Osteocyte (in vitro differentiated cells): Measurements from ENCODE around the gene TEX44. TPM values are rescaled to one million over a fixed set of nuclear protein-coding genes. Genes with fewer than 3 reads are reported as not detected.

Experiments
- DNase-seq: peaks from one replicate; pipeline ENCODE4 v3.0.0; 2021; ENCODE audit warnings: mixed read lengths; ENCODE audit not compliant: unreplicated experiment; ENCODE audit errors: extremely low spot score
- H3K27ac Mint-ChIP-seq: one replicate; pipeline ENCODE4 v1.8.0; 2021; ENCODE audit warnings: mild to moderate bottlenecking, mixed read lengths; ENCODE audit not compliant: unreplicated experiment
- H3K27me3 Mint-ChIP-seq: one replicate; pipeline ENCODE4 v1.8.0; 2021; ENCODE audit warnings: mixed read lengths; ENCODE audit not compliant: unreplicated experiment
- H3K36me3 Mint-ChIP-seq: one replicate; pipeline ENCODE4 v1.8.0; 2021; ENCODE audit warnings: mixed read lengths; ENCODE audit not compliant: unreplicated experiment
- H3K4me1 Mint-ChIP-seq: one replicate; pipeline ENCODE4 v1.8.0; 2021; ENCODE audit warnings: mixed read lengths; ENCODE audit not compliant: unreplicated experiment
- H3K4me3 Mint-ChIP-seq: one replicate; pipeline ENCODE4 v1.8.0; 2021; ENCODE audit warnings: mild to moderate bottlenecking, moderate library complexity, mixed read lengths; ENCODE audit not compliant: unreplicated experiment
- H3K9me3 Mint-ChIP-seq: one replicate; pipeline ENCODE4 v1.8.0; 2021; ENCODE audit warnings: mixed read lengths; ENCODE audit not compliant: unreplicated experiment
- total RNA-seq: library from RNA; stranded (reverse); gene quantifications from 2 replicates; pipeline ENCODE4 v1.2.1, GENCODE V29; 2021
- TF ChIP-seq, protein P1 (sequence below): fragments of 200-600 bp; sonication (generic); IDR thresholded peaks from 2 replicates; pipeline ENCODE4 v1.5.0; 2021; ENCODE audit warnings: antibody characterized with exemption, mild to moderate bottlenecking, moderate library complexity

TEX44 gene
- total RNA-seq, 1 donor from 2014 or later, result not detected

- Mint-ChIP-seq H3K9me3 (no peaks in the 10 kb centered on the region), H3K36me3 (no peaks in the 10 kb centered on the region), H3K4me3 (no peak overlapping the region), H3K27ac (no peak overlapping the region), H3K27me3 (no peaks in the 10 kb centered on the region), H3K4me1 (peaks cover 4% of the 10 kb centered on the region)
- DNase-seq, result no peak
- TF ChIP-seq, protein P1, sequence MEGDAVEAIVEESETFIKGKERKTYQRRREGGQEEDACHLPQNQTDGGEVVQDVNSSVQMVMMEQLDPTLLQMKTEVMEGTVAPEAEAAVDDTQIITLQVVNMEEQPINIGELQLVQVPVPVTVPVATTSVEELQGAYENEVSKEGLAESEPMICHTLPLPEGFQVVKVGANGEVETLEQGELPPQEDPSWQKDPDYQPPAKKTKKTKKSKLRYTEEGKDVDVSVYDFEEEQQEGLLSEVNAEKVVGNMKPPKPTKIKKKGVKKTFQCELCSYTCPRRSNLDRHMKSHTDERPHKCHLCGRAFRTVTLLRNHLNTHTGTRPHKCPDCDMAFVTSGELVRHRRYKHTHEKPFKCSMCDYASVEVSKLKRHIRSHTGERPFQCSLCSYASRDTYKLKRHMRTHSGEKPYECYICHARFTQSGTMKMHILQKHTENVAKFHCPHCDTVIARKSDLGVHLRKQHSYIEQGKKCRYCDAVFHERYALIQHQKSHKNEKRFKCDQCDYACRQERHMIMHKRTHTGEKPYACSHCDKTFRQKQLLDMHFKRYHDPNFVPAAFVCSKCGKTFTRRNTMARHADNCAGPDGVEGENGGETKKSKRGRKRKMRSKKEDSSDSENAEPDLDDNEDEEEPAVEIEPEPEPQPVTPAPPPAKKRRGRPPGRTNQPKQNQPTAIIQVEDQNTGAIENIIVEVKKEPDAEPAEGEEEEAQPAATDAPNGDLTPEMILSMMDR, result no peak
Observed at GRCh38 chr2:231597014-231597611, 4.4 kb downstream of the TEX44 start.

GRCh38 chr2:231597627-231598026, 5.0 kb downstream of the TEX44 start:
- Mint-ChIP-seq H3K4me3 (no peak overlapping the region), H3K27ac (no peak overlapping the region), H3K9me3 (no peaks in the 10 kb centered on the region), H3K36me3 (no peaks in the 10 kb centered on the region), H3K4me1 (peaks cover 6% of the 10 kb centered on the region), H3K27me3 (no peaks in the 10 kb centered on the region)
- TF ChIP-seq, protein P1, result no peak
- DNase-seq, result no peak

GRCh38 chr2:231600619-231601355, 8.1 kb downstream of the TEX44 start:
- H3K4me1 Mint-ChIP-seq, result peaks cover 31% of the 10 kb centered on the region
- H3K4me3 Mint-ChIP-seq, result no peak overlapping the region
- no peak overlapping the region for H3K27ac Mint-ChIP-seq
- TF ChIP-seq, protein P1, result no peak
- DNase-seq, result no peak
- no peaks in the 10 kb centered on the region for H3K36me3 Mint-ChIP-seq
- H3K27me3 Mint-ChIP-seq, result no peaks in the 10 kb centered on the region
- H3K9me3 Mint-ChIP-seq, result no peaks in the 10 kb centered on the region

- no peaks in the 10 kb centered on the region for H3K36me3 Mint-ChIP-seq
- peak; percentile 91 for DNase-seq
- TF ChIP-seq, protein P1, result peak; percentile 90
- H3K27ac Mint-ChIP-seq, result no peak overlapping the region
- peaks cover 33% of the 10 kb centered on the region for H3K4me1 Mint-ChIP-seq
- no peaks in the 10 kb centered on the region for H3K27me3 Mint-ChIP-seq
- H3K9me3 Mint-ChIP-seq, result no peaks in the 10 kb centered on the region
- no peak overlapping the region for H3K4me3 Mint-ChIP-seq
Observed at GRCh38 chr2:231601356-231602229, 8.9 kb downstream of the TEX44 start.
